SK-MEL-5 (cell line): ENCODE data around the gene NDFIP1. TPM values are rescaled to one million over a fixed set of nuclear protein-coding genes. Genes with fewer than 3 reads are reported as not detected.
"Not testable (repeated sequence)": the region's sequence is repeated elsewhere in the genome, so short reads cannot be mapped to it uniquely, and the experiment has no call there.

Experiments used
- DNase-seq: peaks from one replicate; pipeline ENCODE4 v3.0.0-alpha.2; 2016; ENCODE audit warnings: low read depth, low spot score
- in situ Hi-C: cut with HindIII; loops from 2 replicates; pipeline ENCODE4 v1.10.0; 2016; ENCODE audit warnings: low sequenced_read_pairs, high pct_unique_total_duplicates, low pct_unique_long_range_greater_than_20kb
- total RNA-seq: library from RNA; depleted of rRNA; stranded (reverse); fragments of >200 nt; shearing (Covaris generic); gene quantifications from 2 replicates; pipeline ENCODE4 v1.2.3, GENCODE V29; 2014

NDFIP1 gene
- total RNA-seq, 1 experiment from 2014 or later, result 41.8 TPM

DNA sequence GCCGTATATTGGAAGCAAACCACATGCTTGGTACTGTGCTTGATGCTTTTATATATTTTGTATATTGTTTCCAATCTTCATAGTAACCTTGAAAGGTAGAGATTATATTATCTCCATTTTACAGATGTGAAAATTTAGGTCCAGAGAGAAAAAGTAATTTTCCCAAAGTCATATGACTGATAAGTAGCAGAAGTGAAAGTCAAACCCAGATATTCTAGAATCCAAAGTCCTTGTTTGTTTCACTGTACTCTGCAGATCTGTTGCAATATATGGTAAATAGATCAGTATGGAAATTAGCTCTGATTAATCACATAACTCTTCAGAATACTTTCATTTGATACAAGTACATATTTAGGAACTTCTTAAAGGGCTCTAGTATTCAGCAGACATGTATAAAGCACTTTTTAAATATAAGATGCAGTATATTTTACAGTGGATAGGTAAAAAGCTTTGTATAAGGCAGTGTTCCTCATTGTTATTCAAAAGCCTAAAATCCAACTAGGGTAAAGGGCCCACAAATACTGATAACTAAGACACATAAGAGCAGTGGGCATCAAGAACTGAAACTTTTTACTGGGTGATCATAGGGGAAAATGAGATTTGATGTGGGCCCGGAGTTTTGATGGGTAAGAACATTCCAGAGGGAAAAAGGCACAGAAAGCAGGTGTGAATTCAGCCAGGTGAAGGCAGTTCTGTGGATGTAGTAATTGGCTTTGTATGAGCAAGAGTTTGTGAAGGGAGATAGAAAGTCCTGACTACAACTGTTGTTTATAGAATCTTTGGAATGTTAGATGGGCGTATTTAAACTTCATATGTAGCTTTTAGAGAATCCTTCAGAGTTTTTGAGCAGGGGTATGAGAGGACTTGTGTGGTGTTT, 25.0 kb downstream of the NDFIP1 start:
- no peak for DNase-seq
- in situ Hi-C loops, result loop anchor here (25.0 kb wide), 1 partner anchor 121 kb away; the partner anchor contains the start of gene GNPDA1

DNA sequence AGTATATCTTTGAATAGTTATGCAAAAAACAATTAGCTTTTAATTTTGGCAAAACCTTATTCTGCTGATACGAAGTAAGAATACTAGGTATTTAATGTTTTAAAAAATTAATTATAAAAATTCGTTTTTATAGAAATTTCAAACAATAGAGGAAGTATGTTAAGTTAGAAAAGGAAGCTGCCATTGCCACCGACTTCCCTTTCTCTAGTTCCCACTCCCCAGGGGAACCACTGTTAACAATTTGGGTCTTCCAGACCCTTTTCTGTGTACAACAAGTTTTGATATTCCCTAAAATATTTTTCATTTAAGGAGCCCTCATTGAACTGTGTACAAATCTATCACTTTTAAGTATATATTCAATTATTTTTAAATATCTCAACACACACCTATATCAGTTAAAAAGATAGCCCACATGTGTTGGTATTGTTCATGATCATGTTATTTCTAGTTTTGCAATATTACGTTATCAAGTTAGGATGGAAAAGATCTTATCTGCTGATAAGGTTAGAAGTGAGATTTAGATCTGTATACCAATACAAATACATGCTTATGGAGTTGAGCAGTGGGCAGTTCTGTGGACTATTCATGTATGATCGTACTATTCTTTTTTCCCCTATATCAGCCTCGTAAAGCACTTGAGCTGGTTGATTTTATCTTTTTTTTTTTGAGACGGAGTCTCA, 25.9 kb downstream of the NDFIP1 start:
- in situ Hi-C loops, result loop anchor here (25.0 kb wide), 1 partner anchor 122 kb away; the partner anchor contains the start of gene GNPDA1
- DNase-seq, result no peak

- in situ Hi-C loops, result loop anchor here (25.0 kb wide), 1 partner anchor 129 kb away; the partner anchor contains the start of gene GNPDA1
- peak; percentile 41 for DNase-seq
Observed at GRCh38 chr5:142141463-142141862, 32.9 kb downstream of the NDFIP1 start.

- DNase-seq, result peak; percentile 62
- in situ Hi-C loops, result loop anchor here (25.0 kb wide), 1 partner anchor 132 kb away; the partner anchor contains the start of gene GNPDA1
Observed at GRCh38 chr5:142143878-142144277, 35.3 kb downstream of the NDFIP1 start.

GRCh38 chr5:142145106-142145900, 36.7 kb downstream of the NDFIP1 start:
- in situ Hi-C loops, result loop anchor here (25.0 kb wide), 1 partner anchor 133 kb away; the partner anchor contains the start of gene GNPDA1
- peak; percentile 86 for DNase-seq

GRCh38 chr5:142149363-142149762, 40.8 kb downstream of the NDFIP1 start:
- in situ Hi-C loops, result loop anchor here (25.0 kb wide), 1 partner anchor 137 kb away; the partner anchor contains the start of gene GNPDA1

GRCh38 chr5:142150431-142150830, 41.9 kb downstream of the NDFIP1 start:
- DNase-seq, result no peak
- in situ Hi-C loops, result loop anchor here (25.0 kb wide), 1 partner anchor 737 kb away; no protein-coding TSS in a partner anchor

More at GRCh38 chr5:142149363-142149762, 40.8 kb downstream of the NDFIP1 start:
- DNase-seq, result no peak

GRCh38 chr5:142151436-142152383, 43.1 kb downstream of the NDFIP1 start:
- peak; percentile 78 for DNase-seq
- in situ Hi-C loops, result loop anchor here (25.0 kb wide), 1 partner anchor 736 kb away; no protein-coding TSS in a partner anchor

DNA sequence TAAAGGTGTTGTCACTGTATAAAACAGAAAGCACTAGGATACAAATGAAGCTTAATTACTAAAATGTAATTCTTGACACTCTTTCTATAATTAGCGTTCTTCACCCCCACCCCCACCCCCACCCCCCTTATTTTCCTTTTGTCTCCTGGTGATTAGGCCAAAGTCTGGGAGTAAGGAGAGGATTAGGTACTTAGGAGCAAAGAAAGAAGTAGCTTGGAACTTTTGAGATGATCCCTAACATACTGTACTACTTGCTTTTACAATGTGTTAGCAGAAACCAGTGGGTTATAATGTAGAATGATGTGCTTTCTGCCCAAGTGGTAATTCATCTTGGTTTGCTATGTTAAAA, 43.8 kb downstream of the NDFIP1 start:
- peak; percentile 46 for DNase-seq
- in situ Hi-C loops, result loop anchor here (25.0 kb wide), 1 partner anchor 735 kb away; no protein-coding TSS in a partner anchor

GRCh38 chr5:142153674-142154448, 45.3 kb downstream of the NDFIP1 start:
- in situ Hi-C loops, result loop anchor here (25.0 kb wide), 1 partner anchor 733 kb away; no protein-coding TSS in a partner anchor
- DNase-seq, result no peak

DNA sequence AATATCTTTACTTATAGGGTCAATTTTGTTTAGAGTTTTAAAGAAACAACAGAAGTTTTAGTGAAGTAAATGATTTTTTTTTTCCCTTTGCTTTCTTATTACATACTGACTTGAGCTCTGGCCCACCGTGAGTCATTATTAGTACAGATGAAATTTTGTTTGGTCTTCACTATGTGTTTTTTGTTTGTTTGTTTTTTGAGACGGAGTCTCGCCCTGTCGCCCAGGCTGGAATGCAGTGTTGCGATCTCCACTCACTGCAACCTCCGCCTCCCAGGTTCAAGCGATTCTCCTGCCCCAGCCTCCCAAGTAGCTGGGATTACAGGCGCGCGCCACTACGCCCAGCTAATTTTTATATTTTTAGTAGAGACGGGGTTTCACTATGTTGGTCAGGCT, 45.9 kb downstream of the NDFIP1 start:
- in situ Hi-C loops, result loop anchor here (25.0 kb wide), 1 partner anchor 733 kb away; no protein-coding TSS in a partner anchor
- not testable (repeated sequence) for DNase-seq

- in situ Hi-C loops, result loop anchor here (25.0 kb wide), 1 partner anchor 730 kb away; no protein-coding TSS in a partner anchor
- no peak for DNase-seq
Observed at GRCh38 chr5:142156839-142157463, 48.4 kb downstream of the NDFIP1 start.

DNA sequence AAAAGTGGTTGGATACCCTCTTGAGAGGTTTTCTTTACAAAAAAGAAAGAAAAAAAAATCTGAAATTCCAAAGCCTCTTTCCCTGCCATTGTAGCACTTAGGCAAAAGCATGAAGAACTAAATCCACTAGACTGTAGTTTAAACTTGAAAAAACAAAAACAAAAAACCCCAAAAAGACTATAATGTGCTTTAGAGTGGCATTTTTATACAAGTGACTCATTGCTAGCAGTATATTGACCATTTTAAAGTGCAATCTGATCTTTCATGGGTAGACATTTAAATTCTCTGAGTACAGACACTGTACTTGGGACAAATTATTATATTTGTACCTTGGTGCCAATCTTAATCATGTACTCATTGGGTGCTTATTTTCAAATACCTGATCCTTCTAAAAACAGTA, 50.8 kb downstream of the NDFIP1 start:
- no peak for DNase-seq
- in situ Hi-C loops, result loop anchor here (25.0 kb wide), 1 partner anchor 728 kb away; no protein-coding TSS in a partner anchor

GRCh38 chr5:142164315-142164714, 55.7 kb downstream of the NDFIP1 start:
- in situ Hi-C loops, result loop anchor here (25.0 kb wide), 1 partner anchor 723 kb away; no protein-coding TSS in a partner anchor
- no peak for DNase-seq

DNA sequence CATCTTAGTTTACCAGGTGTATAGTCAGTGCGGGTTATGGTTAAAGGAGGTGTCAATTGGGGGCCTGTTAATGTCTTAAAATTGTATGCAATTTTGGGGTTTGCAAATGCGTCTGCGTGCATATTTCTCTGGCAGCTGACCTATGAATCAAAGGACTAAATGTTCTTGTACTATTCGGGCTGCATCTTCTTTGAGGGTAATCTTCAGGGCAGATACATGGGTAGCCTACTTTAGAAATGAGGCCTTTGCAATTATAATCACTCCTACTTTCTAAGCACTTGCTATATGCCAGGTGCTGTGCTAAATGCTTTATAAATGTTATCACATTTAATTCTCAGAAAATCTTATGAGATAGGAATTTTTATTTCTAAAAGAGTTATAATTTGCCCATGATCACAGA, 58.2 kb downstream of the NDFIP1 start:
- in situ Hi-C loops, result loop anchor here (25.0 kb wide), 1 partner anchor 721 kb away; no protein-coding TSS in a partner anchor

More for the DNA sequence above, 58.2 kb downstream of the NDFIP1 start:
- no peak for DNase-seq
